GM06990 (cell line): ENCODE measurements around the gene INSL6.

ENCODE experiments used
- DNase-seq: peaks from one replicate; pipeline ENCODE4 v3.0.0-alpha.2; 2011; ENCODE audit not compliant: insufficient read length; ENCODE audit errors: extremely low read depth
- H3K27me3 ChIP-seq: replicated peaks from 2 replicates; pipeline ENCODE4 v1.6.0; 2011; ENCODE audit warnings: low read length; ENCODE audit not compliant: control insufficient read depth, insufficient read depth
- H3K36me3 ChIP-seq: 2 replicates; pipeline ENCODE4 v1.5.1; 2011; ENCODE audit warnings: low read length; ENCODE audit not compliant: control insufficient read depth, insufficient read depth
- H3K4me3 ChIP-seq: replicated peaks from 2 replicates; pipeline ENCODE4 v1.5.1; 2011; ENCODE audit warnings: low read depth, mild to moderate bottlenecking, control low read depth, low read length
- TF ChIP-seq, protein P1 (sequence below): IDR thresholded peaks from 2 replicates; pipeline ENCODE4 v1.5.1; 2011; ENCODE audit warnings: low read length, control low read depth, mild to moderate bottlenecking, inconsistent platforms; ENCODE audit not compliant: insufficient read depth, poor library complexity, severe bottlenecking

The INSL6 gene, protein sequence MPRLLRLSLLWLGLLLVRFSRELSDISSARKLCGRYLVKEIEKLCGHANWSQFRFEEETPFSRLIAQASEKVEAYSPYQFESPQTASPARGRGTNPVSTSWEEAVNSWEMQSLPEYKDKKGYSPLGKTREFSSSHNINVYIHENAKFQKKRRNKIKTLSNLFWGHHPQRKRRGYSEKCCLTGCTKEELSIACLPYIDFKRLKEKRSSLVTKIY

DNA sequence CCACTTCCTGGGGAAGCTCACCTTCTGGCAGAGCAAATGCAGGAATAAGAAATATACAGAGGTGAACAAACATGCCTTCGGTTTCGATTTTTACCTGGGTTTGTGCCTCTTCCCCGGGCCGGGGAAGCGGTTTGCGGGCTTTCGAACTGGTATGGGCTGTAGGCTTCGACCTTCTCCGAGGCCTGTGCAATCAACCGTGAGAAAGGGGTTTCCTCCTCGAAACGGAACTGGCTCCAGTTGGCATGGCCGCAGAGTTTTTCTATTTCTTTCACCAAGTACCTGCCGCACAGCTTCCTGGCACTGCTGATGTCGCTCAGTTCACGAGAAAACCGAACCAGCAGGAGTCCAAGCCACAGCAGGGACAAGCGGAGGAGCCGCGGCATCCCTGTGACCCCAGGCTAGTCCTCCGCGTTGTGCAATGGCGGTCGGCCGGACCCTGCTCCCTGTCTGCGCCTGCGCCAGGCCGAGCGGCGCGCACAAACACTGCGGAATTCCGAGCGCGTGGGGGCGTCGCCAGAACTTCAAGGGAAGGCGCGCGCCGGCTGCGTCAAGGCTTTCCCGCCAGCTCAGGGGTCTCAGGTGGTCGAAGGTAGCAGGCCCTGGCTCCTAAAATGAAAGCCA, at the start of gene INSL6:
INSL6 (minus strand) TSS at position 420 of the 621 bp plus-strand sequence; CDS start at position 383, 37 bp downstream.
- peak; percentile 6 for DNase-seq
- no peaks in the 10 kb centered on the region for H3K36me3 ChIP-seq
- H3K4me3 ChIP-seq, result no peak within 1 kb of the TSS
- TF ChIP-seq, protein P1, sequence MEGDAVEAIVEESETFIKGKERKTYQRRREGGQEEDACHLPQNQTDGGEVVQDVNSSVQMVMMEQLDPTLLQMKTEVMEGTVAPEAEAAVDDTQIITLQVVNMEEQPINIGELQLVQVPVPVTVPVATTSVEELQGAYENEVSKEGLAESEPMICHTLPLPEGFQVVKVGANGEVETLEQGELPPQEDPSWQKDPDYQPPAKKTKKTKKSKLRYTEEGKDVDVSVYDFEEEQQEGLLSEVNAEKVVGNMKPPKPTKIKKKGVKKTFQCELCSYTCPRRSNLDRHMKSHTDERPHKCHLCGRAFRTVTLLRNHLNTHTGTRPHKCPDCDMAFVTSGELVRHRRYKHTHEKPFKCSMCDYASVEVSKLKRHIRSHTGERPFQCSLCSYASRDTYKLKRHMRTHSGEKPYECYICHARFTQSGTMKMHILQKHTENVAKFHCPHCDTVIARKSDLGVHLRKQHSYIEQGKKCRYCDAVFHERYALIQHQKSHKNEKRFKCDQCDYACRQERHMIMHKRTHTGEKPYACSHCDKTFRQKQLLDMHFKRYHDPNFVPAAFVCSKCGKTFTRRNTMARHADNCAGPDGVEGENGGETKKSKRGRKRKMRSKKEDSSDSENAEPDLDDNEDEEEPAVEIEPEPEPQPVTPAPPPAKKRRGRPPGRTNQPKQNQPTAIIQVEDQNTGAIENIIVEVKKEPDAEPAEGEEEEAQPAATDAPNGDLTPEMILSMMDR, result no peak
- no peaks in the 10 kb centered on the region for H3K27me3 ChIP-seq

DNA sequence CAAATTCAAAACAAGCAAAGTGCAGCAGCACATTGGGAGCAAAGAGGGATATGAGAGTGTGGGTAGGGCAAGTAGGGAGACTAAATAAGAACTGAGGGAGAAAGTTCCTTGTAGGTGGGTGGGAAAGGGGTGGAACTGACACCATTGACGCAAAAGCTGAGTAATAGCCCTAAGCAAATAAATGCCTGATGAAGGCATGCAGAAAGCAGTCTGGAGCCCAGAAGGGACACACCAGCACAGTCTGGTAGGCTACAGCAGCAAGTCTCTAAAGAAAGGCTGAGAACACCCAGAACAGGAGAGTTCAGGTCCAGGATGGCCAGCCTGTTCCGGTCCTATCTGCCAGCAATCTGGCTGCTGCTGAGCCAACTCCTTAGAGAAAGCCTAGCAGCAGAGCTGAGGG, 45.8 kb upstream of the INSL6 start, which contains the start of gene INSL4:
INSL4 (plus strand) TSS at position 208 of the 400 bp plus-strand sequence; CDS start at position 313, 105 bp downstream.
- TF ChIP-seq, protein P1, result no peak
- Histone ChIP-seq H3K27me3 (no peaks in the 10 kb centered on the region), H3K36me3 (no peaks in the 10 kb centered on the region), H3K4me3 (no peak within 1 kb of the TSS)
- DNase-seq, result no peak

DNA sequence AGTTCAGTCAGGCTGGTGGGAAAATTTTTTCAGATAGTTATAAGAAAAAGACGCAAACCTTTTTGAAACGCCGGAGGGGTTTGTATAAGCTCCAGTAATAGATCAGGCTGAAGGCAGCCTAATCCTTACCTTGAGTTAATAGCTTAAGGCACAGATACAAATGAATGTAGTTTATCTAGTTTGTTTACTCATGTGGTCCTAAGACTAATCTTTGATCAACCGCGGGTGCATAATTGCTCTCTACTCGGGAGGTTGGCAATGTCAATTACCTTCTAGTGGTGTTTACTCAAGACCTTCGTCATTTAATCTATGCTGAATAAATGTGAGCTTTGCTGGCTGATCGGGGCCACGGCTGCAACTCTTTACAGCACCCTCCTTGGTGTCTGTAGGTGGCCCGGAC, 45.1 kb upstream of the INSL6 start:
- Histone ChIP-seq H3K27me3 (no peaks in the 10 kb centered on the region), H3K4me3 (no peak overlapping the region), H3K36me3 (no peaks in the 10 kb centered on the region)
- DNase-seq, result no peak
- TF ChIP-seq, protein P1, result no peak

DNA sequence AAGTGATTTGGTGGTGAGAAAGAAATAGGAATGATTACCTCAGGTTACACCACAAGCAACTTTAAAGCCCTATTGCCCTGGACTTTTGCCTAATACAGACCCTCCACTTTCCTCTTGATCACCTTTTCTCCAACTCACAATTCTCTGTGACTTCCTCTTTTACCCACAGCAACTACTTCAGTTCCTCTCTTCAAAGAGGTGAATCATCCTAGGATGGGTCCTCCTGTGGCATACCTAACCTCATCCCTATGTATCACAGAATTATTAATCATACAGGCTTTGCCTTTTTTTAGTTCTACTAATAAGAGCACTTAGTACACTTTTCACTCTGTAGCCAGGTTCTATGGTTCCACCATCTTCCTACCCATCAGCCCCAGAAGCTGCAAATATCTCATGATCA, 19.6 kb upstream of the INSL6 start:
- H3K27me3 ChIP-seq, result no peaks in the 10 kb centered on the region
- no peak overlapping the region for H3K4me3 ChIP-seq
- TF ChIP-seq, protein P1, result no peak
- DNase-seq, result no peak
- H3K36me3 ChIP-seq, result no peaks in the 10 kb centered on the region

DNA sequence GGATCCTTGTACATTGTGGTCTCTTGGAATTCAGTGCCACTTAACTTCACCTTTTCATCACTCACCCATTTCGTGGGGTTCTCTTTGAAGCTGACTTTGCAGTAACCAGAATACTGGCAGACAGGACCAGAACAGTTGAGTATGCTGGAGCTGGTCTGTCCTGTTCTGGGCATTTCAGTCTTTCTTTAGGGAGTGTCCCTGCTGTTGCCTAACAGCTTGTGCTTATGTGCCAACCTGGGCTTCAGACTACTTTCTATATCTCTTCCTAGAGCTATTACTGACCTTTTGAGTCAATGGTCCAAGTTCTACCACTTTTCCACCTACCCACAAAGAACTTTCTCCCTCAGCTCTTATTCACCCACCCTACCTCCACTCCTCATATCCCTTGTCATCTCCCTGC, 10.0 kb upstream of the INSL6 start:
- Histone ChIP-seq H3K36me3 (no peaks in the 10 kb centered on the region), H3K4me3 (no peak overlapping the region), H3K27me3 (no peaks in the 10 kb centered on the region)
- DNase-seq, result no peak
- TF ChIP-seq, protein P1, result no peak
